PC-3 (cell line): Measurements from ENCODE around the gene CES3. TPM values are rescaled to one million over a fixed set of nuclear protein-coding genes. Genes with fewer than 3 reads are reported as not detected.

Source experiments
- ATAC-seq: fragments of 200-7000 bp; cut with Tn5 transposase; 2 replicates; pipeline ENCODE4 v1.9.1; 2020; ENCODE audit warnings: mild to moderate bottlenecking, moderate library complexity
- BruUV-seq: library from RNA; stranded (reverse); fragments of 400-500 nt; replicated peaks from 2 replicates; lab custom pipeline; 2021; lab: Mats Ljungman, UMichigan
- CTCF ChIA-PET: fragments of 300-600 bp; sonication (Branson Sonifier 250); formaldehyde crosslinking; loops from one replicate; lab custom pipeline; 2022; ENCODE audit warnings: antibody characterized with exemption; lab: Charles Lee
- POLR2A ChIA-PET: fragments of 300-600 bp; sonication (Branson Sonifier 250); formaldehyde crosslinking; loops from one replicate; lab custom pipeline; 2022; ENCODE audit warnings: antibody characterized with exemption; ENCODE audit not compliant: unreplicated experiment; lab: Charles Lee
- DNase-seq: peaks from one replicate; pipeline ENCODE4 v3.0.0-alpha.2; 2015
- H2AFZ ChIP-seq: fragments of 300-600 bp; sonication (generic); 2 replicates; pipeline ENCODE4 v1.6.0; 2016; ENCODE audit warnings: antibody characterized with exemption, low read length
- H3F3A ChIP-seq: fragments of 300-600 bp; sonication (generic); one replicate; pipeline ENCODE4 v1.6.0; 2017; ENCODE audit warnings: antibody characterized with exemption, low read length, control low read depth, mild to moderate bottlenecking; ENCODE audit not compliant: unreplicated experiment
- H3K27ac ChIP-seq: fragments of 300-600 bp; sonication (generic); 2 replicates; pipeline ENCODE4 v1.5.1; 2016; ENCODE audit warnings: mild to moderate bottlenecking, low read length
- H3K27me3 ChIP-seq: fragments of 300-600 bp; sonication (generic); 2 replicates; pipeline ENCODE4 v1.6.1; 2016; ENCODE audit warnings: low read length, mixed read lengths
- H3K36me3 ChIP-seq: fragments of 300-600 bp; sonication (generic); 2 replicates; pipeline ENCODE4 v1.6.1; 2016; ENCODE audit warnings: low read depth, mixed run types, low read length, mixed read lengths
- H3K4me1 ChIP-seq: fragments of 300-600 bp; sonication (generic); 2 replicates; pipeline ENCODE4 v1.5.1; 2016; ENCODE audit warnings: low read length; ENCODE audit not compliant: insufficient read depth
- H3K4me2 ChIP-seq: fragments of 300-600 bp; sonication (generic); 2 replicates; pipeline ENCODE4 v1.6.0; 2016; ENCODE audit warnings: low read length
- H3K4me3 ChIP-seq: fragments of 300-600 bp; sonication (generic); 2 replicates; pipeline ENCODE4 v1.5.1; 2016; ENCODE audit warnings: mild to moderate bottlenecking, low read length, mixed read lengths
- H3K79me2 ChIP-seq: fragments of 300-600 bp; sonication (generic); 2 replicates; pipeline ENCODE4 v1.6.1; 2017; ENCODE audit warnings: low read length, mixed read lengths
- H3K9ac ChIP-seq: fragments of 300-600 bp; sonication (generic); 2 replicates; pipeline ENCODE4 v1.6.0; 2016; ENCODE audit warnings: mild to moderate bottlenecking, low read length
- H3K9me2 ChIP-seq: fragments of 300-600 bp; sonication (generic); replicated peaks from 2 replicates; pipeline ENCODE4 v1.6.1; 2016; ENCODE audit warnings: mixed run types, low read length, mixed read lengths
- H3K9me3 ChIP-seq: fragments of 300-600 bp; sonication (generic); 2 replicates; pipeline ENCODE4 v1.6.1; 2016; ENCODE audit warnings: low read length, mixed read lengths
- H4K20me1 ChIP-seq: fragments of 300-600 bp; sonication (generic); 2 replicates; pipeline ENCODE4 v1.6.1; 2016; ENCODE audit warnings: low read length, mixed read lengths
- EZH2 ChIP-seq: fragments of 300-600 bp; sonication (generic); IDR thresholded peaks from one replicate; pipeline ENCODE4 v1.6.1; 2017; ENCODE audit warnings: antibody characterized with exemption, mild to moderate bottlenecking, low read length; ENCODE audit not compliant: unreplicated experiment
- EZH2phosphoT487 ChIP-seq: fragments of 300-600 bp; sonication (generic); IDR thresholded peaks from 2 replicates; pipeline ENCODE4 v1.6.1; 2018; ENCODE audit warnings: mild to moderate bottlenecking, antibody characterized with exemption, low read length, borderline replicate concordance
- intact Hi-C: fragments of 100-400 bp; cut with micrococcal nuclease; formaldehyde crosslinking; loops from 2 replicates; pipeline ENCODE4 v1.9.0; 2023
- total RNA-seq: library from RNA; depleted of rRNA; stranded (reverse); fragments of >200 nt; gene quantifications from 2 replicates; pipeline ENCODE4 v1.2.3, GENCODE V29; 2014
- TF ChIP-seq, protein P1 (sequence below): fragments of 300-600 bp; sonication (generic); conservative IDR thresholded peaks from 2 replicates; pipeline ENCODE4 v1.5.1; 2017; ENCODE audit warnings: antibody characterized with exemption, low read depth, mild to moderate bottlenecking, low read length

Gene CES3
- total RNA-seq, 1 experiment from 2014 or later, result 0.26 TPM

DNA sequence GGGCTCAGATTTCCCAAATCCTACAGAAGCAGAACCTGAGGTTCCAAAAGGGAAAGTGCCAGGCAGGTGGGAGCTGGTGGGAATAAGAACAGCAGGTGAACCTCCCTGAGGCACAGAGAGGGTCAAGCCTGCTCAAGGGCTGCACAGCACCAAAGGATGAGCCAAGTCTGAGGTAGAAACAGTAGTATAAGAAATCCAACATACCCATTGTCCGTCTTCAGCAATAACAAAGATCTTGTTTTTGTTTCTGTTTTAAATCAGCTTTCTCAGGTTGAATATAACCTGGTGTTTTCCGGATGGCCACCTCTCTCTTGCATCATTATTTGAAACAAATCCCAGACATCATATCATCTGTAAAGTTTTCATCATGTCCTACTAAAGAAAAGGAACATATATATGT is 10.6 kb upstream of the CES3 start:
- no peak overlapping the region for H2AFZ ChIP-seq
- no peaks in the 10 kb centered on the region for H3F3A ChIP-seq
- CTCF ChIA-PET, result no interaction called here
- no peak overlapping the region for H3K27ac ChIP-seq
- DNase-seq, result no peak
- no peaks in the 10 kb centered on the region for H3K36me3 ChIP-seq
- no peaks in the 10 kb centered on the region for H3K79me2 ChIP-seq
- peaks cover 4% of the 10 kb centered on the region; the same call in 1 of the 2 replicates for H3K4me1 ChIP-seq
- H3K4me2 ChIP-seq, result no peak overlapping the region
- no peak for ATAC-seq
- no peaks in the 10 kb centered on the region for H3K27me3 ChIP-seq
- intact Hi-C loops, result loop anchor here (5.0 kb wide), 1 partner anchor 207 kb away; the partner anchor contains the start of genes FBXL8 and TRADD
- no peaks in the 10 kb centered on the region for H4K20me1 ChIP-seq
- no peak overlapping the region for H3K4me3 ChIP-seq
- H3K9me2 ChIP-seq, result no peaks in the 10 kb centered on the region
- POLR2A ChIA-PET, result no interaction called here
- no peaks in the 10 kb centered on the region for H3K9me3 ChIP-seq
- no TSS peak for BruUV-seq
- TF ChIP-seq, protein P1, sequence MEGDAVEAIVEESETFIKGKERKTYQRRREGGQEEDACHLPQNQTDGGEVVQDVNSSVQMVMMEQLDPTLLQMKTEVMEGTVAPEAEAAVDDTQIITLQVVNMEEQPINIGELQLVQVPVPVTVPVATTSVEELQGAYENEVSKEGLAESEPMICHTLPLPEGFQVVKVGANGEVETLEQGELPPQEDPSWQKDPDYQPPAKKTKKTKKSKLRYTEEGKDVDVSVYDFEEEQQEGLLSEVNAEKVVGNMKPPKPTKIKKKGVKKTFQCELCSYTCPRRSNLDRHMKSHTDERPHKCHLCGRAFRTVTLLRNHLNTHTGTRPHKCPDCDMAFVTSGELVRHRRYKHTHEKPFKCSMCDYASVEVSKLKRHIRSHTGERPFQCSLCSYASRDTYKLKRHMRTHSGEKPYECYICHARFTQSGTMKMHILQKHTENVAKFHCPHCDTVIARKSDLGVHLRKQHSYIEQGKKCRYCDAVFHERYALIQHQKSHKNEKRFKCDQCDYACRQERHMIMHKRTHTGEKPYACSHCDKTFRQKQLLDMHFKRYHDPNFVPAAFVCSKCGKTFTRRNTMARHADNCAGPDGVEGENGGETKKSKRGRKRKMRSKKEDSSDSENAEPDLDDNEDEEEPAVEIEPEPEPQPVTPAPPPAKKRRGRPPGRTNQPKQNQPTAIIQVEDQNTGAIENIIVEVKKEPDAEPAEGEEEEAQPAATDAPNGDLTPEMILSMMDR, result no peak
- TF ChIP-seq EZH2 (no peak), EZH2phosphoT487 (no peak)
- no peak overlapping the region for H3K9ac ChIP-seq

DNA sequence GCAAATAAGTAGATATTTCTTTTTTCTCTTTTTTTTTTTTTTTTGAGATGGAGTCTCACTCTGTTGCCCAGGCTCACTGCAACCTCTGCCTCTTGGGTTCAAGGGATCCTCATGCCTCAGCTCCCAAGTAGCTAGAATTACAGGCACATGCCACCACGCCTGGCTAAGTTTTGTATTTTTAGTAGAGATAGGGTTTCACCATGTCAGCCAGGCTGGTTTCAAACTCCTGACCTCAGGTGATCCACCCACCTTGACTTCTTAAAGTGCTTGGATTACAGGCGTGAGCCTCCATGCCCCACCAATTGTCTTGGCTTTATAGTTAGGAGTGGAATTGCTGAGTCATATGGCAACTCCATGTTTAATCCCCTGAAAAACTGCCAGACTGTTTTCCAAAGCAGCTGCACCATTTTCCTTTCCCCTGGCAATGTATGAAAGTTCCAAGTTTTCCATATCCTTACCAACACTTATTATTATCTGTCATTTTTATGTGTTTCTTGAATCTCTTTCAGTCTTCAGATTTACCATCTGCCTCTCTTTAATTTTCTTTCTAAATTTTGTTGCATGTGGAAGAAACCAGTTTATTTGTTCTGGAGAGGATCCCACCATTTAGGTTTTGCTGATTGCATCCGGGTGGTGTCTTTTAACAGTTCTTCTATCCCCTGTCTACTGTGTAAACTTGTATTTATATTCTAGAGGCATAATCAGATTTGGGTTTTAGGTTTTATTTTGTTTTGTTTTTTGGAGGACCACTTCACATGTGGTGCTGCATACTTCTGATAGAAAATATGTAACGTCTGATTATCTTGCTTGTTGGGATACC is 9.9 kb upstream of the CES3 start:
- ChIA-PET CTCF (interaction anchor here (0.7 kb wide), 1 partner anchor 10 kb away, joined by 3 read pairs; the partner anchor contains the start of gene CES3), POLR2A (no interaction called here)
- intact Hi-C loops, result loop anchor here (5.0 kb wide), 1 partner anchor 206 kb away; the partner anchor contains the start of genes FBXL8 and TRADD
- no peak for DNase-seq
- H3F3A ChIP-seq, result no peaks in the 10 kb centered on the region
- H3K79me2 ChIP-seq, result no peaks in the 10 kb centered on the region
- no peaks in the 10 kb centered on the region for H3K27me3 ChIP-seq
- H3K9me2 ChIP-seq, result no peaks in the 10 kb centered on the region
- H4K20me1 ChIP-seq, result no peaks in the 10 kb centered on the region
- no peak overlapping the region for H3K27ac ChIP-seq
- no peak overlapping the region for H2AFZ ChIP-seq
- no peak overlapping the region for H3K4me2 ChIP-seq
- H3K36me3 ChIP-seq, result no peaks in the 10 kb centered on the region
- H3K4me3 ChIP-seq, result no peak overlapping the region
- H3K9me3 ChIP-seq, result no peaks in the 10 kb centered on the region
- TF ChIP-seq, protein P1, result no peak
- TF ChIP-seq EZH2, result no peak
- no peak for TF ChIP-seq EZH2phosphoT487
- no peak overlapping the region for H3K9ac ChIP-seq
- no TSS peak for BruUV-seq
- peaks cover 4% of the 10 kb centered on the region; the same call in 1 of the 2 replicates for H3K4me1 ChIP-seq
- ATAC-seq, result no peak
